Activated naive CD4-positive, alpha-beta T cell treated with anti-CD3 and anti-CD28 coated beads, Interleukin-2, amount 50 U/mL, for 72 hours (primary cell): ENCODE data around the gene OVOL2. TPM values are rescaled to one million over a fixed set of nuclear protein-coding genes. Genes with fewer than 3 reads are reported as not detected.
"Not testable (repeated sequence)": the region's sequence is repeated elsewhere in the genome, so short reads cannot be mapped to it uniquely, and the experiment has no call there.

ENCODE experiments used
- ATAC-seq, 2 donors: fragments of 150-1000 bp; cut with Tn5 transposase; 2 replicates each; pipeline ENCODE4 v1.10.0; 2021; ENCODE audit warnings: mild to moderate bottlenecking in 2 of 2, moderate library complexity in 2 of 2
- DNase-seq, 2 donors: peaks; one replicate each; pipeline ENCODE4 v3.0.0; 2021 to 2022; ENCODE audit warnings: low spot score in 2 of 2
- H3K27ac Mint-ChIP-seq, 2 donors: one replicate each; pipeline ENCODE4 v1.8.0; 2022; ENCODE audit warnings: mild to moderate bottlenecking in 2 of 2, mixed read lengths in 2 of 2
- H3K36me3 Mint-ChIP-seq, 2 donors: one replicate each; pipeline ENCODE4 v1.8.0; 2022; ENCODE audit warnings: mixed read lengths in 2 of 2
- H3K9me3 Mint-ChIP-seq, 2 donors: one replicate each; pipeline ENCODE4 v1.8.0; 2022; ENCODE audit warnings: mixed read lengths in 2 of 2
- total RNA-seq, 2 donors: library from RNA; stranded (reverse); gene quantifications; one replicate each; pipeline ENCODE4 v1.2.3, GENCODE V29; 2022

Gene OVOL2
- total RNA-seq, 2 donors from 2014 or later = not detected

DNA sequence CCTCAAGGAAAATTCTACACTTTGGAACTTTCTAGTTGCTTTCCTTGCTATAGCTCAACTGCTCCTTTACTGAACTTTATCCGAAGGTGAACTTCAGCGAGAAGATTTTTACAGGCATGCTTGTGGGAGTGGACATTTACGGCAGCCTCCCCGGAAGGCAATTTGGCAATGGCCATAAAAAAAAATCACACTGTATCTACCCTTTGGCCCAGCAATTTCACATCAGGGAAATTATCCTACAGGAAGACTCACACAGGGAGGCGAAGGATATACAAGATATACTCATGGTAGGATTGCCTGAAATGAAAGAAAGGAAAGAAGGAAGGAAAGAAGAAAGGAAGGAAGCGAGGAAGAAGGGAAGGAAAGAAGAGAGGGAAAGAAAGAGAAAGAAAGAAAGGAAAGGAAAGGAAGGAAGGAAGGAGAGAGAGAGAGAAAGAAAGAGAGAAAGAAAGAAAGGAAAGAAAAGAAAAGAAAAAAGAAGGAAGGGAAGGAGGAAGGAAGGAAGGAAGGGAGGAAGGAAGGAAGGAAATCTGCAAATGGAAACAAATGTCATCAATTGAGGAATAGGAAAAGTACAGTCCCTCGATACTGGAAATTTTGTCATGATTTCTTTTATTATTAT, 25.7 kb downstream of the OVOL2 start:
- ATAC-seq = no peak
- no peak for DNase-seq
- Mint-ChIP-seq H3K9me3 (no peaks in the 10 kb centered on the region), H3K36me3 (no peaks in the 10 kb centered on the region), H3K27ac (no peak overlapping the region)

DNA sequence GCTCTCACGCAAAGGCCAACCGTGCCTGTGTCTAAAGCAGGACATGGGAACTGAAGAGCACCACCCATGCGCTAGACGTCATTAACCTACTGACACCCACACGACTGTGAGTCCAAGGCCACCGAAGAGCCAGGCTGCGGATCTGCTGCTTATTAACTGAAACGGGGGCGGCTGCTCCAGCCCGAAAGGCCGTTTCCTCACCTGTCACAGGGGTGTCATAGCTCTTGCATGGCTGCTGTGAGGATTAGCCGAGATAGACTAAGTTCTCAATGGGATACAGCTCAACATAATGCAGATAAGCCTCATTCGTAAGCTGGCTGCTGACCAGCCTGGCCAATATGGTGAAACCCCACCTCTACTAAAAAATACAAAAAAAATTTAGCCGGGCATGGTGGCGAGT, 26.7 kb downstream of the OVOL2 start:
- no peak for ATAC-seq
- Mint-ChIP-seq H3K36me3 (no peaks in the 10 kb centered on the region), H3K27ac (no peak overlapping the region)

DNA sequence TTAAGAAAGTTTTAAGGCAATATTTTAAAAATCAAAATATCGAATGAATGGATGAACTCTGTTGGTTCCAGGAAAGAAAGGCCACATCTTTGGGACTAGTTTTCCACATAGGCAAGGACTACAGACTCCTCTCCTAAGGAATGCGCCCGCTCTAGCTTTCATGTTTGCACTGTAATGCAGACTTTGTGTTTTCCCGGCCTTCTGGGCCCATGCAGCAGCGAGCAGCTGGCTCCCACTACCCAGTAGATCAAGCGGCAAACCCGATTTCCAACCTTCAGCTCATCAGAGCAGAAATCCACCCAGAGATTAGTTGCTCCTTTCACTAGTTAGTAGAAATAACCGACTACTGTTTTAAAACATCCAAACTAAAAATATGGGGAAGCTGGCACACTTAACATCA, 27.7 kb downstream of the OVOL2 start:
- DNase-seq = no peak
- Mint-ChIP-seq H3K27ac (no peak overlapping the region), H3K36me3 (no peaks in the 10 kb centered on the region), H3K9me3 (no peaks in the 10 kb centered on the region)
- no peak for ATAC-seq

More for the DNA sequence above, 26.7 kb downstream of the OVOL2 start:
- no peaks in the 10 kb centered on the region for H3K9me3 Mint-ChIP-seq
- no peak for DNase-seq

DNA sequence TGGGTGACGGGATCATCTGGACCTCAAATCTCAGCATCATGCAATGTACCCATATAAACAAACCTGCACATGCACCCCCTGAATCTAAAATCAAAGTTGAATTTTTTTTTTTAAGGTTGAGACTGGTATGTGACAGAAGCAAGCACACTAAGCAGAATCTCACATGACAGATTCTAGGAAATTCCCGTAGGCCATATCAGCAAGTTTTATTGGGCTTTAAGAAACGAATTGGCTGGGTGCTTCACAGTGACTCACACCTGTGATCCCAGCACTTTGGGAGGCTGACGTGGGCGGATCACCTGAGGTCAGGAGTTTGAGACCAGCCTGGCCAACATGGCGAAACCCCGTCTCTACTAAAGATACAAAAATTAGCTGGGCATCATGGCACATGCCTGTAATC, 30.7 kb downstream of the OVOL2 start:
- H3K9me3 Mint-ChIP-seq, H3K27ac Mint-ChIP-seq, H3K36me3 Mint-ChIP-seq, ATAC-seq, DNase-seq: not testable (repeated sequence)

DNA sequence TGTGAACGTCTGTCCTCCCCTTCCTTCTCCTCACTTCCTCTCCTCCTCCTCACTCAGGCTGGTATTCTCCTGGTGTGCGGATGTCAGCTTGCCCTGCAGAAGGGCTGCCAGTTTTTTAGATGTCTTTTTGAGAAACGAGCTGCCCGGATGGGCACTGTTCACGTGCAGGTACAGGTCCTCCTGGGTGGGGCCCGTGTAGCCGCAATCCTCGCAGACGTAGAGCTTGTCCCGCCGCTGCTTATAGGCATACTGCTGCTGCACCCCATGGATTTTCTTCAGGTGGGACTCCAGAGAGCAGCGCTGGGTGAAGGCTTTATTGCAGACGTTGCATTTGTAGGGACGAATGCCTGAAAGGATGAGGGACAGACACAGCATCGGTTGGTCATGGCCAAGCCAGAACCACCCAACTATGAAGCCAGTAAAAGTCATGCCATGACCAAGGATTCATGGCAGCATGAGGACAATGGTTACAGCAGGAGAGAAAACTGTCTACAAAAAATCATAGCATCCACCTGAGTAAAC, 33.0 kb downstream of the OVOL2 start:
- ATAC-seq (no peak), DNase-seq (no peak)
- Mint-ChIP-seq H3K9me3 (no peaks in the 10 kb centered on the region), H3K27ac (no peak overlapping the region), H3K36me3 (no peaks in the 10 kb centered on the region)

DNA sequence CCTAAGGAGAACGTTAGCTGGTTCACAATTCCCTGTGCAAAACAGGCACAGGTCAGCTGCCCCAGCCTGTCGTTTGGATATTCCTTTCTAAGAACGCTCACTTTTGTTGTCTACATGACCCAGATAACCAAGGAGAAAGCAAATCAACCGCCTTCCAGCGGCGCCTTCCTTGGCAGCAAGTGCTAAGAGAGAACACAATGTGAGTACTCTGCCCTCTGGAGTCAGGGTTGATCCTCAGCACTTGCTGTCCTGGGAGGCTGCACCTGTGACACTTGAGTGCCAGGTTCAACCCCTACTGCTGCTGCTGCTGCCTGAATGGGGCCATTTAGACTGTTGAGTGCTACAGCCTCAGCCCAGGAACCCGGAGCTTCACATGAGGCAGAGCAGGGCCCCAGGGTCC, 36.8 kb downstream of the OVOL2 start:
- no peak for DNase-seq
- Mint-ChIP-seq H3K36me3 (no peaks in the 10 kb centered on the region), H3K27ac (no peak overlapping the region), H3K9me3 (no peaks in the 10 kb centered on the region)
- no peak for ATAC-seq

DNA sequence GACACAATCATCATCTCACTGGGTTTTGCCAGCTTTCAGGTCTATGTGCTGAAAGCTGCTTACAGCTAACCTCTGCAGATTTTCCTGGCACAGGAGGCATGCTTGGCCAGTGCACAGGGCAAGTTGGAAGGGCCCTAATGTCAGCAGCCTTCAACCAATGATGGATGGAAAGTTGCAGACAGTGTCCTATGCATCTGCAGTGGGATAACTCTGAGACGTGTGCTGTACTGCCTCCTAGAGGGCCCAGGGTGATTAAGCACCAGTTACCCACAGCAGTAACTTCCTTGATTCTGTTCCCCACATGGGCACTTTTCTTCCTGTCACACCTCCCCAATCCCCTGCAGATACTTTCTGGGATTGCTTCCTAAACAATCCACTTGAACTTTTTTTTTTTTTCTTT, 38.6 kb downstream of the OVOL2 start:
- ATAC-seq (peak; percentile 49 to 76), DNase-seq (no peak)
- no peak overlapping the region for H3K27ac Mint-ChIP-seq
- no peaks in the 10 kb centered on the region for H3K36me3 Mint-ChIP-seq
- H3K9me3 Mint-ChIP-seq = no peaks in the 10 kb centered on the region

DNA sequence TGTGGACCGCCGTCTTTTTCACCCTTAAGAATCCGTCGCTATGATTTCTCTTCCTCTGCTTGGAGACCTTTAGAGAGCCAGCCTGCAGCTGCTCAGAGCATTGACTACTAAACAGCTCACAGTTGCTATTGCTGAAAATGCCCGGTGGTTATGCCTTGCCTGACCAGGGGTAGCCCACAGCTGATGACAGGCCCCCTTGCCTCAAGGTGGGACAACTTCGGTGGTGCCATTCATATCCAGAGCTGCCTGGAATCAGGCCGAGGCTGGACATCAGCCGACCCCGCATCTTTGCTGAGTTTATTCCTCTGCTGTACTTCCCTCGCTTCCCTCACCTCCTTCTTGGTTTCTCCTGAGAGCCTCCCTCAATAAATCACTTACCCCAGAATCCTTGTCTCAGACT, 39.6 kb downstream of the OVOL2 start:
- H3K27ac Mint-ChIP-seq = no peak overlapping the region
- H3K36me3 Mint-ChIP-seq = no peaks in the 10 kb centered on the region
- ATAC-seq (no peak), DNase-seq (no peak)
- H3K9me3 Mint-ChIP-seq = no peaks in the 10 kb centered on the region

DNA sequence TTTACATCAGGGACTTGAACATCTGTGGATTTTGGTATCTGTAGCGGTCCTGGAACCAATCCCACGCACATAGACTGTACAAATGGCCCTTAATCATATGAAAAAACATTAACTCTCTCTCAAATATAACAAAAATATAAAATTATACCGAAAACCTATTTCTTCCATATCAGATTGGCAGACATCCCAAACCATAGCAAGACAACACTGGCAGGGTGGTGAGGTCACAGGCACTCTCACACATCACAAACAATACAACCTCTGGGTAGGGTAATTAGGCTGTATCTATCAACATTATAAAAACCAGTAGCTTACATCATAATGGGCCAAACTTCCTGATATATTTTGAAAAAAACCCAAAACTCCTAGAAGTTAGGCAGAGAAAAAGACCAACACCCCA, 40.9 kb downstream of the OVOL2 start:
- no peak for ATAC-seq
- Mint-ChIP-seq H3K27ac (no peak overlapping the region), H3K36me3 (no peaks in the 10 kb centered on the region), H3K9me3 (no peaks in the 10 kb centered on the region)
- no peak for DNase-seq

DNA sequence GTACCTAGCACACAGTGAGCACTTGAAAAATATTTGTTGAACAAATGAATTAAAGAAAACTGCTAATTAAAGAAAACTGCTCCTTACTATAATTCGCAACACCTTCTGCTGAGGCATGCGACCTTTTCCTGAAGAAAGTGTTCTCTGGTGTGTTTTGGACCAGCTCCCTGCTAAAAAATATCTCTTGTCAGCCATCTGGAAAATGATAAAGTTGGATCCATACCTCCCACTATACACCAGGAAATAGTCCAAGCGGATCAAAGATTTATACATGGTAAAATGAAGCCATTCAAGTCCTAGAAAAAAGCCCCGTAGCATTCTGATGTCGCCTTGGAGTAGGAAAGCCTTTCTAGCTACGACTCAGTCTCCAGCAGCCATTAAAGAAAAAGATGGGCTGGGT, 43.3 kb downstream of the OVOL2 start:
- Mint-ChIP-seq H3K36me3 (no peaks in the 10 kb centered on the region), H3K9me3 (no peaks in the 10 kb centered on the region), H3K27ac (no peak overlapping the region)
- DNase-seq (no peak), ATAC-seq (no peak)

DNA sequence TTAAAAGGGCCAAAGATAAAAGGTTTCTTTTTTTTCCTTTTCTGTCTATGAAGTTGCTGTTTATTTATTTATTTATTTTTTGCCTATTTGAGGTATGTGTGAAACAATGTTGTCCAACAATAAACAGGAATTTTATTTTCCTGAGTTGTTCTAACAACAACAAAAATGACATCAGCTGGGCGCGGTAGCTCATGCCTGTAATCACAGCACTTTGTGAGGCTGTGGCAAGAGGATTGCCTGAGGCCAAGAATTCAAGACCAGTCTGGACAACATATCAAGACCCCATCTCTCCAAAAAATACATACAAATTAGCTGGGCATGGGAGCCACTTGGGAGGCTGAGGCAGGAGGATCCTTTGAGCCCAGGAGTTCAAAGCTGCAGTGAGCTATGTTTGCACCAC, 44.8 kb downstream of the OVOL2 start:
- no peaks in the 10 kb centered on the region for H3K36me3 Mint-ChIP-seq
- no peaks in the 10 kb centered on the region for H3K9me3 Mint-ChIP-seq
- no peak for DNase-seq
- no peak overlapping the region for H3K27ac Mint-ChIP-seq
- no peak for ATAC-seq

DNA sequence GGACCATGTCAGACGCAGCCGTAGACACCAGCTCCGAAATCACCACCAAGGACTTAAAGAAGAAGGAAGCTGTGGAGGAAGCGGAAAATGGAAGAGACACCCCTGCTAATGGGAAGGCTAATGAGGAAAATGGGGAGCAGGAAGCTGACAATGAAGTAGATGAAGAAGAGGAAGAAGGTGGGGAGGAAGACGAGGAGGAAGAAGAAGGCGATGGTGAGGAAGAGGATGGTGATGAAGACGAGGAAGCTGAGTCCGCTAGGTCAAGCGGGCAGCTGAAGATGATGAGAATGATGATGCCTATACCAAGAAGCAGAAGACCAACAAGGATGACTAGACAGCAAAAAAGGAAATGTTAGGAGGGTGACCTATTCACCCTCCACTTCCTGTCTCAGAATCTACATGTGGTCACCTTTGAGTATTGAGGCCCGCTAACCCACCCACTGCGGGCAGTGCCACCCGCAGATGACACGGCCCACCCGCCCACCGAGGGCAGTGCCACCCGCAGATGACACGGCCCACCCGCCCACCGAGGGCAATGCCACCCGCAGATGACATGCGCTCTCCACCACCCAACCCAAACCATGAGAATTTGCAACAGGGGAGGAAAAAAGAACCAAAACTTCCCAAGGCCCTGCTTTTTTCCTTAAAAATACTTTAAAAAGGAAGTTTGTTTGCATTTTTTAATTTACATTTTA, 45.6 kb downstream of the OVOL2 start:
- DNase-seq = no peak
- Mint-ChIP-seq H3K9me3 (no peaks in the 10 kb centered on the region), H3K27ac (peak overlapping the region in 1 of 2 donors; percentile 9), H3K36me3 (no peaks in the 10 kb centered on the region)
- ATAC-seq = no peak

DNA sequence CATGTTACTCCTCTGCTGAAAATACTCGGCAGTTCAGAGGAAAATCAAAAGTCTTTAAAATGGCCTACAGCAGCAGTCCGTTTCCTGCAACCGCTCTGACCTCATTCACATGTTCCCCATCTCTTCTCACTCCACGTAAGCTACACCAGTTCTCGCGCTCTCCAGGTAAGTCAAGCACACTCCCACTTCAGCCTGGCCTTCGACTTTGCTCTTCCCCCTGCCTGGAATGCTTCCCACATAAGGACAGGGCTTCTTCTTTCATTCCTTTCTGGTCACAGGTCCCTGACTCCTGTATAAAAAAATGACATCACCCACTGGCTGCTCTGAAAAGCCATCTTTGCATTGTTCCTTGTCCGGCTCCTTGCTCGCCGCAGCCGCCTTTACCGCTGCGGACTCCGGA, 46.2 kb downstream of the OVOL2 start:
- DNase-seq (no peak), ATAC-seq (no peak)
- Mint-ChIP-seq H3K9me3 (no peaks in the 10 kb centered on the region), H3K36me3 (no peaks in the 10 kb centered on the region), H3K27ac (peak overlapping the region in 1 of 2 donors; percentile 9)

DNA sequence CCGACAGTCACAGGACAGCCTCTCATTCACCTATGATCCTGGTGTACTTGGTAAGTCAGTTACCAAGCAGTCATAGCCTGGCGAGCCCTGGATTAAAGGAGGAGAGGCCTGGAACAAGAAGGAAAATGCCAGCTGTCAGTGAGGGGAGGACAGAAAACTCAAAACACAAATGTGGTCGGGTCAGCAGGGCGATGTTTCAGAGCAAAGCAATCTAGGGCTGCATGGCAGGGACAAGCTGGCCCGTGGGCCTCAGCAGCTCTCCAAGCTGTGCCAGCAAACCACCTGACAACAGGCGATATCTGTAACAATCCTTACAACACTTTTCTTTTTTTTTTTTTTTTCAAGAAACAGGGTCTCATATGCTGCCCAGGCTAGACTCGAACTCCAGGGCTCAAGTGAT, 48.6 kb downstream of the OVOL2 start:
- Mint-ChIP-seq H3K27ac (no peak overlapping the region), H3K36me3 (no peaks in the 10 kb centered on the region), H3K9me3 (no peaks in the 10 kb centered on the region)
- ATAC-seq = no peak
- DNase-seq = no peak

DNA sequence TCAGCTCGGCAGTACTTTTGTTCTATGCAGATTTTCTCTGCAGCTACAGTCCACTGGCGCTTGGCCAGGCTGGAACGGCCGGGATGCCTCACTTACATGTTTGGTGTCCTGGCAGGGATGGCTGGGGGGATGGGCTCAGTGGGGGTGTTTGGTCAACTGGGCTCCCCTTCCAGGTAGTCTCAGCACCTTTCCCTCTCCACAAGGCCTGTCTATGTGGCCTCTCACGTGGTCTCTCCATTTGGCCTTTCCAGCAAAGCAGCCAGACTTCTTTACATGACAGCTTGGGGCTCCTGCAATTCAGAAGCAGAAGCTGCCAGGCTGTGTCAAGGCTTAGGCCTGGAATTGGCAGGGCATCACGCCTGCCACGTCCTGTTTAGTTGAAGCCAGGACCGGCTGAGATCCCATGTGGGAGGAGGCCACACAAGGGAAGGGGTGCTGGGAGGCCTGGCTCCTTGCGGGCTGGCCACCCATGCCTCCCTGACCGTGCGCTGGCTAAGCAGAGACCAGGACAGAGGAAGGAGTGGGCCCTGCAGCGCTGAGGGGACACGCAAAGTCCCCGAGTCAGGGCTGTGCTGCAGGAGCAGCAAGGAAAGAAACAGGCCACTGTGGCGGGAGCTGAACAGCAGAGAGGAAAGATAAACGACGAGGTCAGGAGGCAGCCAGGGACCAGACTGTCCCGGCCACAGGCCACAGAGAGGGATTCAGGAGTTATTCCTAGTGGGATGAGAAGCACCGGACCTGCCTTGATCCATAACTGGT, 50.0 kb downstream of the OVOL2 start:
- DNase-seq (peak in 1 of 2 donors; percentile 42), ATAC-seq (no peak)
- Mint-ChIP-seq H3K27ac (no peak overlapping the region), H3K9me3 (no peaks in the 10 kb centered on the region), H3K36me3 (no peaks in the 10 kb centered on the region)

DNA sequence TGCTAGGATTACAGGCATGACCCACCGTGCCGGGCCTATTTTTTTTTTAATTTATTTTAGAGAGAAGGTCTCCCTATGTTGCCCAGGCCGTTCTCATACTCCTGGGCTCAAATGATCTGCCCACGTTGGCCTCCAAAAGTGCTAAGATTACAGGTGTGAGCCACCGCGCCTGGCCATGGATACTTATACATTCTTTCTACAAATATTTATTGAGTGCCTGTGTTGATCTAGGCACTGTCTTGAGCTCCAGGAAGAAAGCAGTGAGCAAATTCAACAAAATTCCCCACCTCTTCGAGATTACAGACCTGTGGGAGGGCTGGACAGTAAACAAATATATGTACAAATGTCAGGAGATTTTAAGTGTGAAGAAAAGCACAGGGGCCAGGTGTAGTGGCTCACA, 51.0 kb downstream of the OVOL2 start:
- no peak overlapping the region for H3K27ac Mint-ChIP-seq
- no peaks in the 10 kb centered on the region for H3K9me3 Mint-ChIP-seq
- DNase-seq (no peak), ATAC-seq (no peak)
- no peaks in the 10 kb centered on the region for H3K36me3 Mint-ChIP-seq

DNA sequence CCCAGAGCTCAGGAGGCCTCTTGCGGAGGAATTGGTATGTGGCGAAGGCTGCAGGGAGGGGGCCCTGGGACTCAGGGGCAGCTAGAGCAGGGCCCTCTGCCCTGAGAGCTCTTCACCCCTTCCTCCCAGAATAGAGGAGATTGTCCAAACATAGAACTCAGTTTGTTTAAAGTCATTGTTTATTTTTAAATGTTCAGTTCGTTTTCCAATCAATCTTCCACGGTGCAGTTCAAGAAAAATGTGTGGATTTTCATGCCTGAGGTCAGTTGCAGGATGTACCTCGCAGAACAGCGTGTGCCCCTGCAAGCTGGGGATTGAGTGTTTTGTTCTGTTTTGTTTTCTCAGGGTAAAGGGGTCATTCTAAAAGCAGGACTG, 51.7 kb downstream of the OVOL2 start:
- Mint-ChIP-seq H3K27ac (no peak overlapping the region), H3K36me3 (no peaks in the 10 kb centered on the region), H3K9me3 (no peaks in the 10 kb centered on the region)
- no peak for ATAC-seq
- no peak for DNase-seq
